Measurements from ENCODE around the gene RHPN2. TPM values are rescaled to one million over a fixed set of nuclear protein-coding genes. Genes with fewer than 3 reads are reported as not detected.

RHPN2 gene
- total RNA-seq, 2 donors from 2014 or later: 11.2 to 54.4 TPM

DNA sequence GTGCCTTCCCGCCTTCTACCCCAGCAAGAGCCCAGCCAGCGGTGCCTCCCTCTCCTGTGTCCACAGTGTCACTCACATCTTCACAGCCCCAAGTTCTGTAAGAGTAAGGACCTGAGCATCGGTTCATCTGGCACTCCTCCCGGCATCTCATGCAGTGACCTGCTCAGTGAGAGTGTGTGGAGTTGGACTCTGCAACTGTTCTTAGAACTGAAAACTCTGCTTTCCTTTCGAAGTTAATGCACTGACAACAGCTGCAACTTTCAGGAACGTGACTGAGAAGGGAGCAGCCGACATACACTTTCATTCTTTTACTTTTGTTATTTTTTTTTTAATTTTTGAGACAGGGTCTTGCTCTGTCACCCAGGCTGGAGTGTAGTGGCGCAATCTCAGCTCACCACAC is 134.1 kb downstream of the RHPN2 start:
- Histone ChIP-seq H3K4me1 (no peaks in the 10 kb centered on the region), H3K27ac (no peak overlapping the region), H3K4me3 (no peak overlapping the region), H3K9me3 (peaks cover 0 to 5% (median 0%) of the 10 kb centered on the region in 3 donors), H3K27me3 (no peaks in the 10 kb centered on the region), H3K36me3 (replicated peaks in 1 of 2; ENCODE audit: insufficient read depth in 1 of 2, low read depth in 2 of 2) (peaks cover 5 to 8% of the 10 kb centered on the region in 2 donors)
- TF ChIP-seq, protein P1, sequence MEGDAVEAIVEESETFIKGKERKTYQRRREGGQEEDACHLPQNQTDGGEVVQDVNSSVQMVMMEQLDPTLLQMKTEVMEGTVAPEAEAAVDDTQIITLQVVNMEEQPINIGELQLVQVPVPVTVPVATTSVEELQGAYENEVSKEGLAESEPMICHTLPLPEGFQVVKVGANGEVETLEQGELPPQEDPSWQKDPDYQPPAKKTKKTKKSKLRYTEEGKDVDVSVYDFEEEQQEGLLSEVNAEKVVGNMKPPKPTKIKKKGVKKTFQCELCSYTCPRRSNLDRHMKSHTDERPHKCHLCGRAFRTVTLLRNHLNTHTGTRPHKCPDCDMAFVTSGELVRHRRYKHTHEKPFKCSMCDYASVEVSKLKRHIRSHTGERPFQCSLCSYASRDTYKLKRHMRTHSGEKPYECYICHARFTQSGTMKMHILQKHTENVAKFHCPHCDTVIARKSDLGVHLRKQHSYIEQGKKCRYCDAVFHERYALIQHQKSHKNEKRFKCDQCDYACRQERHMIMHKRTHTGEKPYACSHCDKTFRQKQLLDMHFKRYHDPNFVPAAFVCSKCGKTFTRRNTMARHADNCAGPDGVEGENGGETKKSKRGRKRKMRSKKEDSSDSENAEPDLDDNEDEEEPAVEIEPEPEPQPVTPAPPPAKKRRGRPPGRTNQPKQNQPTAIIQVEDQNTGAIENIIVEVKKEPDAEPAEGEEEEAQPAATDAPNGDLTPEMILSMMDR (IDR thresholded peaks at IDR 0.05): no peak
- no peak for TF ChIP-seq POLR2A (IDR thresholded peaks at IDR 0.05)
- intact Hi-C loops (cut with DNase I): no loop called here
- ATAC-seq: no peak
- WGBS, 2 donors: 96 to 97% methylated on average over 8 of the region's 8 CpGs
- DNase-seq: no peak

DNA sequence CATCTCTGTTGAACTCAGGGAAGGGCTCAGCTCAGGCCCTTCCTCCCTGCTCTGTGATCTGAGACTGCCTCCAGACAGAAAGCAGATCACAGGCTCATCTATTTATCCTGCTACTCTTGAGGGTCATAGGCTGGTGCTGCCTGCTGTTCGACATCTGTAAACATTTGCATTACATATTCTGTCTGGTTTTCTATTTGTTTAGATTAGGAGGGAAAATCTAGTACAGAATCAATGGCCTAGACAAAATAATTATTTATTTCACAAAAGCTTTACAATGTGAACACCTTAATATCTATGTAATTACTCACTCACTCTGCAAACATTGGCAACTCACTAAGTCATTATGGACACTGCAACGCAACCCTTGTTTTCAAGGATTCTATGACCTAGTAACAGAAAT is 135.9 kb downstream of the RHPN2 start:
- Histone ChIP-seq H3K9me3 (peaks cover 0 to 5% (median 0%) of the 10 kb centered on the region in 3 donors), H3K27ac (no peak overlapping the region), H3K4me3 (no peak overlapping the region), H3K4me1 (no peaks in the 10 kb centered on the region), H3K27me3 (no peaks in the 10 kb centered on the region), H3K36me3 (replicated peaks in 1 of 2; ENCODE audit: insufficient read depth in 1 of 2, low read depth in 2 of 2) (peaks cover 5 to 8% of the 10 kb centered on the region in 2 donors)
- TF ChIP-seq, protein P1 (IDR thresholded peaks at IDR 0.05): no peak
- TF ChIP-seq POLR2A (IDR thresholded peaks at IDR 0.05): no peak
- DNase-seq (no peak), ATAC-seq (no peak)
- WGBS, 2 donors: 89 to 92% methylated on average over 2 of the region's 2 CpGs
- intact Hi-C loops (cut with DNase I): no loop called here

Small RNAs within 50 kb of the gene (small RNA-seq; reads per million reads assigned to genes)
- not detected for gene AC008521.1
- gene AC008521.2: not detected

Other genes starting within 250 kb of the RHPN2 start
- not detected for gene SLC7A9, start 195.1 kb downstream of the RHPN2 start, total RNA-seq
- 1 to 10 TPM; 7.8 to 8.6 TPM for gene CEP89, start 92.9 kb downstream of the RHPN2 start, total RNA-seq
- gene FAAP24, start 92.6 kb downstream of the RHPN2 start, total RNA-seq: 1 to 10 TPM in 1 of 2 donors, not detected in 1; 4.9 TPM
- 1 to 10 TPM; 6.6 to 7.0 TPM for gene GPATCH1, start 16.3 kb upstream of the RHPN2 start, total RNA-seq
- not detected for gene WDR88, start 67.2 kb upstream of the RHPN2 start, total RNA-seq
- gene LRP3, start 129.4 kb upstream of the RHPN2 start, total RNA-seq: 10 to 100 TPM; 18.1 to 23.3 TPM
- gene SLC7A10, start 161.0 kb upstream of the RHPN2 start, total RNA-seq: 1 to 10 TPM in 1 of 2 donors, under 1 TPM in 1; 0.78 to 5.3 TPM
- 10 to 100 TPM; 12.5 to 73.2 TPM for gene CEBPA, start 237.6 kb upstream of the RHPN2 start, total RNA-seq